Neuron (in vitro differentiated cells): ENCODE results near the gene ACYP2.
"Not testable (repeated sequence)": the region's sequence is repeated elsewhere in the genome, so short reads cannot be mapped to it uniquely, and the experiment has no call there.

Experiments
- H2AFZ ChIP-seq: one replicate; pipeline ENCODE4 v1.6.1; 2013; ENCODE audit warnings: low read depth, mild to moderate bottlenecking, inconsistent platforms, low read length, moderate library complexity
- H3K27me3 ChIP-seq: one replicate; pipeline ENCODE4 v1.6.1; 2013; ENCODE audit warnings: low read length; ENCODE audit not compliant: insufficient read depth
- H3K36me3 ChIP-seq: one replicate; pipeline ENCODE4 v1.6.1; 2013; ENCODE audit warnings: low read length; ENCODE audit not compliant: insufficient read depth
- H3K4me1 ChIP-seq: one replicate; pipeline ENCODE4 v1.6.1; 2013; ENCODE audit warnings: low read length; ENCODE audit not compliant: insufficient read depth
- H3K4me3 ChIP-seq: 2 replicates; pipeline ENCODE4 v1.5.1; 2013; ENCODE audit warnings: mild to moderate bottlenecking, low read length, moderate library complexity
- H3K9me3 ChIP-seq: one replicate; pipeline ENCODE4 v1.6.1; 2013; ENCODE audit warnings: low read length

Gene ACYP2

GRCh38 chr2:54279385-54279784 lies 164.0 kb downstream of the ACYP2 start:
- no peak overlapping the region for H3K4me3 ChIP-seq
- H3K9me3 ChIP-seq = no peaks in the 10 kb centered on the region
- no peaks in the 10 kb centered on the region for H3K4me1 ChIP-seq
- H3K27me3 ChIP-seq = no peaks in the 10 kb centered on the region
- no peak overlapping the region for H2AFZ ChIP-seq
- H3K36me3 ChIP-seq = no peaks in the 10 kb centered on the region

GRCh38 chr2:54284826-54285225 lies 169.4 kb downstream of the ACYP2 start:
- no peaks in the 10 kb centered on the region for H3K36me3 ChIP-seq
- H3K4me3 ChIP-seq = no peak overlapping the region
- H2AFZ ChIP-seq = no peak overlapping the region
- no peaks in the 10 kb centered on the region for H3K9me3 ChIP-seq
- H3K4me1 ChIP-seq = no peaks in the 10 kb centered on the region
- H3K27me3 ChIP-seq = no peaks in the 10 kb centered on the region

- Histone ChIP-seq H3K36me3 (no peaks in the 10 kb centered on the region), H3K27me3 (no peaks in the 10 kb centered on the region), H3K4me3 (no peak overlapping the region), H3K9me3 (no peaks in the 10 kb centered on the region), H2AFZ (no peak overlapping the region), H3K4me1 (no peaks in the 10 kb centered on the region)
Measured at GRCh38 chr2:54285451-54285850, 170.0 kb downstream of the ACYP2 start.

DNA sequence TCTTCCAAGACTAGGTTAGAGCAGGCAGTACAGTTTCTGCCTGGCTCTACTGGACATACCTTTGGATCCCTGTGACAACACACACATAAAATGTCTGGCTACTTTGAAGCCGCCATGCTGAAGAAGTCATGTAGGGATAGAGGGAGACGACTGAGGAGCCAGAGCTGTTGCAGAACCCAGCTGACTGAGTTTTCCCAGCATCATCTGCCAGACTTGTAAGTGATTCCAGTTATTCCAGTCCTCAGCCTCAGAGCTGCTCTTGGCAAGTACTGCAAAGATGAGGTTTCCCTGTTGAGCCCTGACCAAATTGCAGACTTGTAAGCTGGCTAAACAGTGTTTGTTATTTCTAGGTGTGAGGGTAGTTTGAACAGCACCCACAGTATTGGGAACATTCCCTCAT lies 172.1 kb downstream of the ACYP2 start:
- no peaks in the 10 kb centered on the region for H3K9me3 ChIP-seq

DNA sequence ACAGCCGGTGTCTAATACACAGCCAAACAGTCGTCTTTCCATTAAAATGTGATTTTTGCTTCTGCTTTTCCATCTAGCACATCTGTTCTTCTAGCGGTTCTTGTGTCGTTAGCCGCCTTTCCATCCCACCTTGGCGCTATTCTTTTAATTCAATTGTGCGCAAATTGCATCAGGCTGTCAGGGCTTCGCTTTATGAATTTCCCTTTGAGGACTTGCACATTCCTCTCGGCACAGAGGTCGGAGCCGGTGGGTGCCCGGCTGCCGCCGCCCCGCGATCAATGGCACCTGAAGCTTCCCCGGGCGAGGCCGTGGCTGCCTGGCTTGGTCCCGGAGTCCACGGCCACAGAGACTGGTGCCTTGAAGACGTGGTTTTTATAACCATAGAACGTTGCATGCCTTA lies 174.5 kb downstream of the ACYP2 start:
- no peaks in the 10 kb centered on the region for H3K36me3 ChIP-seq
- H3K9me3 ChIP-seq = no peaks in the 10 kb centered on the region
- H3K4me1 ChIP-seq = no peaks in the 10 kb centered on the region
- H3K4me3 ChIP-seq = no peak overlapping the region
- no peak overlapping the region for H2AFZ ChIP-seq
- H3K27me3 ChIP-seq = no peaks in the 10 kb centered on the region

More for the DNA sequence above, 172.1 kb downstream of the ACYP2 start:
- Histone ChIP-seq H3K4me1 (no peaks in the 10 kb centered on the region), H3K27me3 (no peaks in the 10 kb centered on the region), H3K4me3 (no peak overlapping the region), H2AFZ (no peak overlapping the region), H3K36me3 (no peaks in the 10 kb centered on the region)

GRCh38 chr2:54290356-54291025 lies 175.1 kb downstream of the ACYP2 start:
- H3K9me3 ChIP-seq = no peaks in the 10 kb centered on the region
- no peaks in the 10 kb centered on the region for H3K4me1 ChIP-seq
- H3K4me3 ChIP-seq = no peak overlapping the region
- H2AFZ ChIP-seq = no peak overlapping the region
- no peaks in the 10 kb centered on the region for H3K27me3 ChIP-seq
- no peaks in the 10 kb centered on the region for H3K36me3 ChIP-seq

- not testable (repeated sequence) for H3K4me1 ChIP-seq, H3K27me3 ChIP-seq, H2AFZ ChIP-seq, H3K4me3 ChIP-seq, H3K36me3 ChIP-seq, H3K9me3 ChIP-seq
Measured at GRCh38 chr2:54294665-54295064, 179.2 kb downstream of the ACYP2 start.

- Histone ChIP-seq H3K4me1 (no peaks in the 10 kb centered on the region), H2AFZ (no peak overlapping the region), H3K9me3 (no peaks in the 10 kb centered on the region), H3K36me3 (no peaks in the 10 kb centered on the region), H3K4me3 (no peak overlapping the region), H3K27me3 (no peaks in the 10 kb centered on the region)
Measured at GRCh38 chr2:54295911-54296310, 180.5 kb downstream of the ACYP2 start.

DNA sequence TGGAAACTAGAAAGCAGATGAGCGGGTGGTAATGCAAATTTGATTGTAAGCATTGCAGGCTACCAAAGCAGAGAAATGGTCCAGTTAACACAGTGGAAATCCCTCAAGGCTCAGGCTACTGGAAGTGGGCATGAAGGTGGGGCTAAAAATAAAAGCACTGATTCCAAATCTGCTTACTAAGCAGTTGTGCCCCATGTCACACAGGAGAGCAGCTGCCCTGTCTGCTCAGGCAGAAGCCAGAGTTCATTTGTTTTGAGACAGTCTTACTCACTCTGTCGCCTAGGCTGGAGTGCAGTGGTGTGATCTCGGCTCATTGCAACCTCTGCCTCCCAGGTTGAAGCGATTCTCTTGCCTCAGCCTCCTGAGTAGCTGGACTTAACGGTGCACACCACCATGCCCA lies 183.1 kb downstream of the ACYP2 start:
- H3K27me3 ChIP-seq = no peaks in the 10 kb centered on the region
- H3K36me3 ChIP-seq = no peaks in the 10 kb centered on the region
- H3K9me3 ChIP-seq = no peaks in the 10 kb centered on the region
- H3K4me3 ChIP-seq = no peak overlapping the region
- no peak overlapping the region for H2AFZ ChIP-seq
- H3K4me1 ChIP-seq = no peaks in the 10 kb centered on the region

GRCh38 chr2:54303631-54304030 lies 188.2 kb downstream of the ACYP2 start:
- Histone ChIP-seq H3K9me3 (no peaks in the 10 kb centered on the region), H3K4me1 (no peaks in the 10 kb centered on the region), H3K4me3 (no peak overlapping the region), H2AFZ (no peak overlapping the region), H3K36me3 (no peaks in the 10 kb centered on the region), H3K27me3 (no peaks in the 10 kb centered on the region)

GRCh38 chr2:54306556-54306955 lies 191.1 kb downstream of the ACYP2 start:
- Histone ChIP-seq H2AFZ (no peak overlapping the region), H3K27me3 (no peaks in the 10 kb centered on the region), H3K4me1 (peaks cover 8% of the 10 kb centered on the region), H3K9me3 (no peaks in the 10 kb centered on the region), H3K36me3 (no peaks in the 10 kb centered on the region), H3K4me3 (no peak overlapping the region)

DNA sequence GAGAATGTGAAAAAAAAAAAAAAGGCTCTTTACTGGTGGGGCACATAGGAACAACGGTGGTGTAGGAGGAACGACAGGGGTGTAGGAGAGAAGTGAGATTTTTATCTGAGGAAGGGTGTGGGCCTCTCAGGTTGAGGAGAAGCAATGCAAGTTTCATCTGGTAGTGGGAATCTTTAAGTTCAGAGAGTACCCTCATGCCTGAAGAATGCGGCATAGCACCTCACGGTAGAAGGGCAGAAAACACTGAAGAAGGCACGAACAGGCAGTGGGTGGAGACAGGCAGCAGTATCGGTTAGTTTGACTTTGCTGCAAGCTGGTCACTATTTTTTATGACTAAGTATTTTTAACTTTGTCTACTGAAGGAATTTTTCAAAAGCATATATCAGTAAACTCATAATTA lies 192.8 kb downstream of the ACYP2 start:
- no peaks in the 10 kb centered on the region for H3K9me3 ChIP-seq
- no peak overlapping the region for H3K4me3 ChIP-seq
- no peaks in the 10 kb centered on the region for H3K27me3 ChIP-seq
- H3K36me3 ChIP-seq = no peaks in the 10 kb centered on the region
- H3K4me1 ChIP-seq = peaks cover 8% of the 10 kb centered on the region
- no peak overlapping the region for H2AFZ ChIP-seq

DNA sequence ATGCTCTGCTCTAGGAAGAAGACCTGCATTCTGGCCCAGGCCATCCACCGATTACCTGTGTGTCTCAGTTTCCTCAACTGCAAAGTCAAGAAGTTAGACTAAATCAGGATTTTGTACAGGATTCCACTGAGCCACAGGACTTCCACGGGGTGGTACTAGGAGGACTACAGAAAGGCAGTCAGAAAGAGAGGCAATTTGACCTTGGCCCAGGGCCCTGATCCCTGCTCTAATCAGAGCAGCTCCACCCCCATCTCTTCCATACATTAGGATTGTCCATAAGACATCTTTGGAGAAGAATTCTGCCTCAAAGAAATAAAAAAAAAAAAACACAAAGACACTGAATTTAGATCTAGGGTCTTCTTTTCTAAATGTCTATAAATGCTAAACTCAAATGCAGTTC lies 193.4 kb downstream of the ACYP2 start:
- H3K4me3 ChIP-seq = no peak overlapping the region
- H3K9me3 ChIP-seq = no peaks in the 10 kb centered on the region
- peaks cover 8% of the 10 kb centered on the region for H3K4me1 ChIP-seq
- no peaks in the 10 kb centered on the region for H3K27me3 ChIP-seq
- no peak overlapping the region for H2AFZ ChIP-seq
- H3K36me3 ChIP-seq = no peaks in the 10 kb centered on the region

DNA sequence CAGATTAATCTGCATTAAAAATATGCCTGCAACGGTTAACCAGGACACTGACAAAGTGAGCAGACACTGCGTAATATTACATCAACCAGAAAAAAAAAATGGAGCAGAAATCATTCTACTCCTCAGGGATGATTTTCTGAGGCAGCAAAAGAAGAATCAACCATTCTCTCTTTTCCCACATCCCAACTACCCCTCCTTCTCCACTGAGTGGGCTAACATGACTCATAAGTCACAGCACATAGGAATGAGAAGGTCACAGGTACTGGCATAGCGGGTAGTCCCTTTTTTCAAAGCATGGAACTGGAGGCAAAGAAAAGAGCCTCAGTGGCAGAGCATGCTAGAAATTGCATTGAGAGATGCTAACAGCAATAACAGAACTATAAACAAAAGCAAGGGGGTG lies 194.9 kb downstream of the ACYP2 start:
- Histone ChIP-seq H2AFZ (no peak overlapping the region), H3K27me3 (no peaks in the 10 kb centered on the region), H3K36me3 (no peaks in the 10 kb centered on the region), H3K4me3 (no peak overlapping the region), H3K9me3 (no peaks in the 10 kb centered on the region), H3K4me1 (peaks cover 8% of the 10 kb centered on the region)
